Neutrophil (primary cell): ENCODE data around the gene TMEM185A.
"Not testable (repeated sequence)": the region's sequence is repeated elsewhere in the genome, so short reads cannot be mapped to it uniquely, and the experiment has no call there.

Source experiments
- H3K27ac ChIP-seq: fragments of 200-600 bp; sonication (generic); 2 replicates; pipeline ENCODE4 v1.5.1; 2016; ENCODE audit warnings: mild to moderate bottlenecking, moderate library complexity
- H3K27me3 ChIP-seq: fragments of 200-600 bp; sonication (generic); 2 replicates; pipeline ENCODE4 v1.6.0; 2016; ENCODE audit warnings: mild to moderate bottlenecking
- H3K36me3 ChIP-seq: fragments of 200-600 bp; sonication (generic); 2 replicates; pipeline ENCODE4 v1.5.1; 2017
- H3K4me1 ChIP-seq, 2 experiments: fragments of 200-600 bp in 1 of 2; sonication (generic) in 1 of 2; 1 replicate in 1 of 2; 2 replicates in 1 of 2; pipeline versions ENCODE4 v1.5.1 to v1.6.1; 2013 to 2016; ENCODE audit warnings: low read depth in 1 of 2, low read length in 1 of 2, mild to moderate bottlenecking in 1 of 2, moderate library complexity in 1 of 2; ENCODE audit not compliant: control insufficient read depth in 1 of 2, insufficient read depth in 1 of 2
- H3K4me3 ChIP-seq, 2 experiments: fragments of 200-600 bp in 1 of 2; sonication (generic) in 1 of 2; 1 replicate in 1 of 2; 2 replicates in 1 of 2; pipeline ENCODE4 v1.5.1; 2013 to 2016; ENCODE audit warnings: low read depth in 1 of 2, low read length in 1 of 2, mild to moderate bottlenecking in 1 of 2, moderate library complexity in 1 of 2
- H3K9me3 ChIP-seq: fragments of 200-600 bp; sonication (generic); 2 replicates; pipeline ENCODE4 v1.5.1; 2016
- CTCF ChIP-seq: fragments of 200-600 bp; sonication (generic); IDR thresholded peaks from 2 replicates; pipeline ENCODE4 v1.5.1; 2016; ENCODE audit warnings: antibody characterized with exemption

The TMEM185A gene

GRCh38 chrX:149567621-149568417 is 63.8 kb downstream of the TMEM185A start:
- H3K27ac ChIP-seq = no peak overlapping the region
- H3K36me3 ChIP-seq = no peaks in the 10 kb centered on the region
- no peaks in the 10 kb centered on the region for H3K4me1 ChIP-seq
- no peaks in the 10 kb centered on the region for H3K27me3 ChIP-seq
- H3K9me3 ChIP-seq = no peaks in the 10 kb centered on the region
- TF ChIP-seq CTCF = no peak
- H3K4me3 ChIP-seq = no peak overlapping the region

GRCh38 chrX:149563359-149563758 is 68.2 kb downstream of the TMEM185A start:
- no peak for TF ChIP-seq CTCF
- H3K4me1 ChIP-seq = no peaks in the 10 kb centered on the region
- no peak overlapping the region for H3K27ac ChIP-seq
- H3K4me3 ChIP-seq = no peak overlapping the region
- H3K36me3 ChIP-seq = no peaks in the 10 kb centered on the region
- no peaks in the 10 kb centered on the region for H3K9me3 ChIP-seq
- no peaks in the 10 kb centered on the region for H3K27me3 ChIP-seq

GRCh38 chrX:149555251-149555650 is 76.3 kb downstream of the TMEM185A start:
- not testable (repeated sequence) for H3K4me3 ChIP-seq, H3K27ac ChIP-seq, H3K4me1 ChIP-seq, H3K27me3 ChIP-seq, H3K9me3 ChIP-seq, H3K36me3 ChIP-seq

- not testable (repeated sequence) for H3K9me3 ChIP-seq, H3K27me3 ChIP-seq, H3K4me1 ChIP-seq, H3K4me3 ChIP-seq, H3K27ac ChIP-seq, H3K36me3 ChIP-seq
Observed at GRCh38 chrX:149551939-149552248, 79.7 kb downstream of the TMEM185A start.

GRCh38 chrX:149551245-149551938 is 80.2 kb downstream of the TMEM185A start:
- H3K27me3 ChIP-seq, H3K36me3 ChIP-seq, H3K27ac ChIP-seq, H3K4me3 ChIP-seq, H3K9me3 ChIP-seq, H3K4me1 ChIP-seq: not testable (repeated sequence)

GRCh38 chrX:149550454-149550853 is 81.1 kb downstream of the TMEM185A start:
- H3K27ac ChIP-seq, H3K36me3 ChIP-seq, H3K27me3 ChIP-seq, H3K9me3 ChIP-seq, H3K4me1 ChIP-seq, H3K4me3 ChIP-seq: not testable (repeated sequence)

GRCh38 chrX:149549701-149550100 is 81.9 kb downstream of the TMEM185A start, which contains the start of gene HSFX3:
TSS of gene HSFX3 (minus strand) at chrX:149549924. CDS start at chrX:149549852, 72 bp downstream.
- H3K4me1 ChIP-seq = not testable (repeated sequence)

GRCh38 chrX:149547782-149548181 is 83.8 kb downstream of the TMEM185A start:
- H3K27ac ChIP-seq, H3K27me3 ChIP-seq, H3K4me1 ChIP-seq, H3K36me3 ChIP-seq, H3K4me3 ChIP-seq, H3K9me3 ChIP-seq: not testable (repeated sequence)

More at GRCh38 chrX:149549701-149550100, 81.9 kb downstream of the TMEM185A start, which contains the start of gene HSFX3:
- H3K9me3 ChIP-seq, H3K36me3 ChIP-seq, H3K27ac ChIP-seq, H3K27me3 ChIP-seq, H3K4me3 ChIP-seq: not testable (repeated sequence)

GRCh38 chrX:149546962-149547361 is 84.6 kb downstream of the TMEM185A start:
- not testable (repeated sequence) for H3K27me3 ChIP-seq, H3K4me3 ChIP-seq, H3K4me1 ChIP-seq, H3K9me3 ChIP-seq, H3K36me3 ChIP-seq, H3K27ac ChIP-seq
